Progenitor cell of endocrine pancreas (in vitro differentiated cells): ENCODE results near the gene NEK5. TPM values are rescaled to one million over a fixed set of nuclear protein-coding genes. Genes with fewer than 3 reads are reported as not detected.
"Not testable (repeated sequence)": the region's sequence is repeated elsewhere in the genome, so short reads cannot be mapped to it uniquely, and the experiment has no call there.

Experiments
- DNase-seq: peaks from one replicate; pipeline ENCODE4 v3.0.0; 2021; ENCODE audit warnings: low spot score; ENCODE audit not compliant: unreplicated experiment
- H3K27ac Mint-ChIP-seq: 2 replicates; pipeline ENCODE4 v1.8.0; 2021; ENCODE audit warnings: mild to moderate bottlenecking, moderate library complexity, mixed read lengths
- H3K27me3 Mint-ChIP-seq: 2 replicates; pipeline ENCODE4 v1.8.0; 2021; ENCODE audit warnings: mixed read lengths
- H3K36me3 Mint-ChIP-seq: 2 replicates; pipeline ENCODE4 v1.8.0; 2022; ENCODE audit warnings: mixed read lengths; ENCODE audit not compliant: insufficient read depth
- H3K4me1 Mint-ChIP-seq: 2 replicates; pipeline ENCODE4 v1.8.0; 2021; ENCODE audit warnings: low read depth, mixed read lengths
- H3K4me3 Mint-ChIP-seq: 2 replicates; pipeline ENCODE4 v1.8.0; 2021; ENCODE audit warnings: low read depth, mild to moderate bottlenecking, moderate library complexity, mixed read lengths
- H3K9me3 Mint-ChIP-seq: 2 replicates; pipeline ENCODE4 v1.8.0; 2021; ENCODE audit warnings: low read depth, mixed read lengths
- total RNA-seq: library from RNA; stranded (reverse); gene quantifications from 2 replicates; pipeline ENCODE4 v1.2.1, GENCODE V29; 2021
- TF ChIP-seq, protein P1 (sequence below): fragments of 200-600 bp; sonication (generic); IDR thresholded peaks from one replicate; pipeline ENCODE4 v1.5.0; 2021; ENCODE audit warnings: antibody characterized with exemption, mild to moderate bottlenecking; ENCODE audit not compliant: unreplicated experiment

The NEK5 gene
- total RNA-seq, 1 donor from 2014 or later = 1.4 TPM

DNA sequence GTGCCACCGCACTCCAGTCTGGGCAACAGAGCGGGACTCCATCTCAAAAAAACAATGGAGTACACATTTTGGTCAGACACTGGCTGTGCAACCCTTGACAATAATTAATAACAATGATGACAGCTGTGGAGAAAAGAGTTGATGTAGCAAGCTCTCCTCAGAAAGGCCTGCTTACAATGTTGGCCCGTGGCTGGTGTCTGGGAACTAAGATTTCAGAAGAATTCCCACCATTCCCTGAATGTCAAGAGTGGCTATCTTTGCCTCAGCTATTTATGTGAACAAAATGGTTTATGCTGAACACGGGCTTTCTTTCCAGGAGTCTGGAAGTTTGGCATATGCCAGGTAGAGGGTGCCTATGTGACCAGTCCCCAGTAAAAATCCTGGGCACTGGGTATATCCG, 25.5 kb downstream of the NEK5 start:
- Mint-ChIP-seq H3K4me1 (no peaks in the 10 kb centered on the region), H3K36me3 (no peaks in the 10 kb centered on the region), H3K27me3 (no peaks in the 10 kb centered on the region), H3K4me3 (no peak overlapping the region), H3K9me3 (no peaks in the 10 kb centered on the region), H3K27ac (no peak overlapping the region)
- DNase-seq = no peak
- TF ChIP-seq, protein P1, sequence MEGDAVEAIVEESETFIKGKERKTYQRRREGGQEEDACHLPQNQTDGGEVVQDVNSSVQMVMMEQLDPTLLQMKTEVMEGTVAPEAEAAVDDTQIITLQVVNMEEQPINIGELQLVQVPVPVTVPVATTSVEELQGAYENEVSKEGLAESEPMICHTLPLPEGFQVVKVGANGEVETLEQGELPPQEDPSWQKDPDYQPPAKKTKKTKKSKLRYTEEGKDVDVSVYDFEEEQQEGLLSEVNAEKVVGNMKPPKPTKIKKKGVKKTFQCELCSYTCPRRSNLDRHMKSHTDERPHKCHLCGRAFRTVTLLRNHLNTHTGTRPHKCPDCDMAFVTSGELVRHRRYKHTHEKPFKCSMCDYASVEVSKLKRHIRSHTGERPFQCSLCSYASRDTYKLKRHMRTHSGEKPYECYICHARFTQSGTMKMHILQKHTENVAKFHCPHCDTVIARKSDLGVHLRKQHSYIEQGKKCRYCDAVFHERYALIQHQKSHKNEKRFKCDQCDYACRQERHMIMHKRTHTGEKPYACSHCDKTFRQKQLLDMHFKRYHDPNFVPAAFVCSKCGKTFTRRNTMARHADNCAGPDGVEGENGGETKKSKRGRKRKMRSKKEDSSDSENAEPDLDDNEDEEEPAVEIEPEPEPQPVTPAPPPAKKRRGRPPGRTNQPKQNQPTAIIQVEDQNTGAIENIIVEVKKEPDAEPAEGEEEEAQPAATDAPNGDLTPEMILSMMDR = no peak

- H3K27me3 Mint-ChIP-seq, H3K9me3 Mint-ChIP-seq, H3K36me3 Mint-ChIP-seq, H3K27ac Mint-ChIP-seq, DNase-seq, H3K4me1 Mint-ChIP-seq, H3K4me3 Mint-ChIP-seq: not testable (repeated sequence)
Observed at GRCh38 chr13:52102423-52102822, 26.4 kb downstream of the NEK5 start.

- DNase-seq = no peak
- Mint-ChIP-seq H3K4me3 (no peak overlapping the region), H3K4me1 (no peaks in the 10 kb centered on the region), H3K36me3 (no peaks in the 10 kb centered on the region), H3K27me3 (no peaks in the 10 kb centered on the region), H3K27ac (no peak overlapping the region), H3K9me3 (peaks cover 5% of the 10 kb centered on the region)
- TF ChIP-seq, protein P1 = no peak
Observed at GRCh38 chr13:52097197-52097596, 31.7 kb downstream of the NEK5 start.

GRCh38 chr13:52096748-52097147, 32.1 kb downstream of the NEK5 start:
- peaks cover 5% of the 10 kb centered on the region for H3K9me3 Mint-ChIP-seq
- H3K27ac Mint-ChIP-seq = no peak overlapping the region
- no peak for DNase-seq
- H3K27me3 Mint-ChIP-seq = no peaks in the 10 kb centered on the region
- H3K36me3 Mint-ChIP-seq = no peaks in the 10 kb centered on the region
- TF ChIP-seq, protein P1 = no peak
- H3K4me1 Mint-ChIP-seq = no peaks in the 10 kb centered on the region
- H3K4me3 Mint-ChIP-seq = no peak overlapping the region

DNA sequence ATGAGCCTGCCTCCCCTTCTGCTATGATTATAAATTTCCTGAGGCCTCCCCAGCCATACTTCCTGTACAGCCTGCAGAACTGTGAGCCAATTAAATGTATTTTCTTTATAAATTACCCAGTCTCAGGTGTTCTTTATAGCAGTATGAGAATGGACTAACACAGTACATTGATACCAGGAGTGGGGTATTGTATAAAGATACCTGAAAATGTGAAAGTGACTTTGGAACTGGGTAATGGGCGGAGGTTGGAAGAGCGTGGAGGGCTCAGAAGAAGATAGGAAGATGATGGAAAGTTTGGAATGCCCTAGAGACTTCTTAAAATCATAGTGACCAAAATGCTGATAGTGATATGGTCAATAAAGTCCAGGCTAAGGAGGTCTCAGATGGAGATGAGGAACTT, 32.8 kb downstream of the NEK5 start:
- TF ChIP-seq, protein P1 = no peak
- Mint-ChIP-seq H3K4me1 (no peaks in the 10 kb centered on the region), H3K4me3 (no peak overlapping the region), H3K9me3 (peaks cover 5% of the 10 kb centered on the region), H3K27me3 (no peaks in the 10 kb centered on the region), H3K36me3 (no peaks in the 10 kb centered on the region), H3K27ac (no peak overlapping the region)
- DNase-seq = no peak

DNA sequence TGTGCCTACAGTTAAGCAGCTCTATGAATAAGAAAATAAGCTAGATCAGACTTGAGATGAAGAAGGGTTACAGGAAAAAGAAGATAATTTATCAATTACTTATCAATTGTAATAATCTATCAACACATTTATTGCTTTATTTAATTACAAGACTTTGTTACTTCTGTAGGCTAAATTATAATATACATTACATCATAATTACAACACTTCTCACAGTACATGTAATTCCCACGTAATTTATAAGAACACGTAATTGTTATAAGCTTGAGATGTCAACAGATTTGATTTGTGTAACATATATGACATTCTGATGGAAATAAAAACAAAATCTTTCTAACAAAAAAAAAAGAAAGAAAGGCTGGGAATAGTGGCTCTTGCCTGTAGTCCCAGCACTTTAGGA, 36.8 kb downstream of the NEK5 start:
- Mint-ChIP-seq H3K36me3 (no peaks in the 10 kb centered on the region), H3K4me1 (no peaks in the 10 kb centered on the region), H3K27ac (no peak overlapping the region), H3K27me3 (no peaks in the 10 kb centered on the region), H3K9me3 (peaks cover 5% of the 10 kb centered on the region), H3K4me3 (no peak overlapping the region)
- TF ChIP-seq, protein P1 = no peak
- DNase-seq = no peak
